Effector memory CD8-positive, alpha-beta T cell (primary cell): Measurements from ENCODE around the gene HHATL.

Experiments used
- ATAC-seq: fragments of 150-1000 bp; cut with Tn5 transposase; replicated peaks from 2 replicates; pipeline ENCODE4 v1.10.0; 2021; ENCODE audit warnings: mild to moderate bottlenecking, moderate library complexity
- DNase-seq, 3 experiments: peaks; one replicate each; pipeline ENCODE4 v3.0.0; 2021
- H3K27ac Mint-ChIP-seq, 2 donors: one replicate each; pipeline ENCODE4 v1.8.0; 2022; ENCODE audit warnings: mild to moderate bottlenecking in 2 of 2, mixed read lengths in 2 of 2, moderate library complexity in 2 of 2
- H3K27me3 Mint-ChIP-seq, 2 donors: one replicate each; pipeline ENCODE4 v1.8.0; 2022; ENCODE audit warnings: mixed read lengths in 2 of 2
- H3K36me3 Mint-ChIP-seq: one replicate; pipeline ENCODE4 v1.8.0; 2022; ENCODE audit warnings: mild to moderate bottlenecking, moderate library complexity, mixed read lengths; ENCODE audit not compliant: insufficient read depth
- H3K4me1 Mint-ChIP-seq, 2 donors: one replicate each; pipeline ENCODE4 v1.8.0; 2022; ENCODE audit warnings: low read depth in 2 of 2, mixed read lengths in 2 of 2
- H3K4me3 Mint-ChIP-seq, 2 donors: one replicate each; pipeline ENCODE4 v1.8.0; 2022; ENCODE audit warnings: mild to moderate bottlenecking in 2 of 2, mixed read lengths in 2 of 2, moderate library complexity in 2 of 2
- H3K9me3 Mint-ChIP-seq, 2 donors: one replicate each; pipeline ENCODE4 v1.8.0; 2022; ENCODE audit warnings: mixed read lengths in 2 of 2

HHATL gene

GRCh38 chr3:42692667-42693529, 9.7 kb downstream of the HHATL start:
- H3K36me3 Mint-ChIP-seq = no peaks in the 10 kb centered on the region
- H3K27ac Mint-ChIP-seq = no peak overlapping the region
- DNase-seq (no peak), ATAC-seq (no peak)
- no peaks in the 10 kb centered on the region for H3K4me1 Mint-ChIP-seq
- peaks cover 0 to 30% of the 10 kb centered on the region in 2 donors for H3K27me3 Mint-ChIP-seq
- no peak overlapping the region for H3K4me3 Mint-ChIP-seq
- no peaks in the 10 kb centered on the region for H3K9me3 Mint-ChIP-seq

GRCh38 chr3:42691816-42692666, 10.6 kb downstream of the HHATL start:
- Mint-ChIP-seq H3K4me1 (no peaks in the 10 kb centered on the region), H3K27ac (no peak overlapping the region), H3K36me3 (no peaks in the 10 kb centered on the region), H3K4me3 (no peak overlapping the region), H3K27me3 (peaks cover 1 to 39% of the 10 kb centered on the region in 2 donors), H3K9me3 (no peaks in the 10 kb centered on the region)
- DNase-seq = no peak
- no peak for ATAC-seq

GRCh38 chr3:42690766-42691680, 11.6 kb downstream of the HHATL start:
- H3K27me3 Mint-ChIP-seq = peaks cover 7 to 49% of the 10 kb centered on the region in 2 donors
- no peaks in the 10 kb centered on the region for H3K9me3 Mint-ChIP-seq
- H3K4me1 Mint-ChIP-seq = no peaks in the 10 kb centered on the region
- no peak overlapping the region for H3K4me3 Mint-ChIP-seq
- ATAC-seq = no peak
- H3K27ac Mint-ChIP-seq = no peak overlapping the region
- no peaks in the 10 kb centered on the region for H3K36me3 Mint-ChIP-seq
- DNase-seq = no peak

GRCh38 chr3:42690191-42690590, 12.4 kb downstream of the HHATL start:
- no peaks in the 10 kb centered on the region for H3K9me3 Mint-ChIP-seq
- DNase-seq (no peak), ATAC-seq (no peak)
- peaks cover 0 to 2% of the 10 kb centered on the region in 2 donors for H3K4me1 Mint-ChIP-seq
- peaks cover 7 to 57% of the 10 kb centered on the region in 2 donors for H3K27me3 Mint-ChIP-seq
- H3K36me3 Mint-ChIP-seq = no peaks in the 10 kb centered on the region
- H3K27ac Mint-ChIP-seq = peak overlapping the region in 1 of 2 donors; percentile 15
- no peak overlapping the region for H3K4me3 Mint-ChIP-seq

- Mint-ChIP-seq H3K27ac (peak overlapping the region in 1 of 2 donors; percentile 15), H3K4me1 (peaks cover 0 to 2% of the 10 kb centered on the region in 2 donors)
- no peak for ATAC-seq
Measured at GRCh38 chr3:42689421-42690014, 13.1 kb downstream of the HHATL start.

GRCh38 chr3:42688487-42689420, 13.8 kb downstream of the HHATL start:
- Mint-ChIP-seq H3K9me3 (no peaks in the 10 kb centered on the region), H3K27ac (no peak overlapping the region), H3K36me3 (no peaks in the 10 kb centered on the region), H3K4me1 (peaks cover 0 to 2% of the 10 kb centered on the region in 2 donors), H3K4me3 (no peak overlapping the region), H3K27me3 (peaks cover 7 to 66% of the 10 kb centered on the region in 2 donors)
- DNase-seq (no peak), ATAC-seq (no peak)

More at GRCh38 chr3:42689421-42690014, 13.1 kb downstream of the HHATL start:
- peaks cover 7 to 64% of the 10 kb centered on the region in 2 donors for H3K27me3 Mint-ChIP-seq
- H3K9me3 Mint-ChIP-seq = no peaks in the 10 kb centered on the region
- DNase-seq = no peak
- H3K4me3 Mint-ChIP-seq = no peak overlapping the region
- H3K36me3 Mint-ChIP-seq = no peaks in the 10 kb centered on the region

GRCh38 chr3:42688016-42688415, 14.6 kb downstream of the HHATL start:
- no peak for ATAC-seq
- Mint-ChIP-seq H3K36me3 (no peaks in the 10 kb centered on the region), H3K9me3 (no peaks in the 10 kb centered on the region), H3K4me3 (no peak overlapping the region), H3K27me3 (peaks cover 12 to 73% of the 10 kb centered on the region in 2 donors), H3K27ac (peak overlapping the region in 1 of 2 donors; percentile 26), H3K4me1 (peaks cover 0 to 2% of the 10 kb centered on the region in 2 donors)
- no peak for DNase-seq

- no peaks in the 10 kb centered on the region for H3K36me3 Mint-ChIP-seq
- H3K27me3 Mint-ChIP-seq = peaks cover 17 to 79% of the 10 kb centered on the region in 2 donors
- no peak overlapping the region for H3K27ac Mint-ChIP-seq
- H3K9me3 Mint-ChIP-seq = no peaks in the 10 kb centered on the region
- H3K4me3 Mint-ChIP-seq = no peak overlapping the region
- peaks cover 0 to 2% of the 10 kb centered on the region in 2 donors for H3K4me1 Mint-ChIP-seq
- no peak for ATAC-seq
- no peak for DNase-seq
Measured at GRCh38 chr3:42686832-42687650, 15.6 kb downstream of the HHATL start.

- ATAC-seq (no peak), DNase-seq (no peak)
- Mint-ChIP-seq H3K4me3 (no peak overlapping the region), H3K9me3 (no peaks in the 10 kb centered on the region), H3K27ac (no peak overlapping the region), H3K4me1 (peaks cover 0 to 2% of the 10 kb centered on the region in 2 donors), H3K36me3 (no peaks in the 10 kb centered on the region), H3K27me3 (peaks cover 25 to 79% of the 10 kb centered on the region in 2 donors)
Measured at GRCh38 chr3:42685891-42686820, 16.4 kb downstream of the HHATL start.

- H3K27ac Mint-ChIP-seq = no peak within 1 kb of the TSS
- H3K4me3 Mint-ChIP-seq = no peak within 1 kb of the TSS
- H3K36me3 Mint-ChIP-seq = no peaks in the 10 kb centered on the region
- peaks cover 26 to 78% of the 10 kb centered on the region in 2 donors for H3K27me3 Mint-ChIP-seq
- ATAC-seq (no peak), DNase-seq (no peak)
- no peaks in the 10 kb centered on the region for H3K9me3 Mint-ChIP-seq
- peaks cover 0 to 2% of the 10 kb centered on the region in 2 donors for H3K4me1 Mint-ChIP-seq
Measured at GRCh38 chr3:42685363-42685881, 17.2 kb downstream of the HHATL start, which contains the start of gene KLHL40. TSS of gene KLHL40 (plus strand) at chr3:42685537. CDS start at chr3:42685619, 82 bp downstream.
